GM12891 (cell line): ENCODE results near the gene EHD4.

ENCODE experiments used
- PAX5 ChIP-seq: IDR thresholded peaks from 2 replicates; pipeline ENCODE4 v1.6.1; 2011; ENCODE audit warnings: low read length, moderate library complexity, mild to moderate bottlenecking; ENCODE audit not compliant: insufficient read depth, severe bottlenecking
- POLR2A ChIP-seq: IDR thresholded peaks from 2 replicates; pipeline ENCODE4 v1.6.1; 2011; ENCODE audit warnings: low read depth, low read length, control low read depth
- POLR2AphosphoS5 ChIP-seq: IDR thresholded peaks from 2 replicates; pipeline ENCODE4 v1.6.1; 2011; ENCODE audit warnings: low read depth, low read length, control low read depth
- SPI1 ChIP-seq: IDR thresholded peaks from 2 replicates; pipeline ENCODE4 v1.6.1; 2011; ENCODE audit warnings: low read depth, low read length, control low read depth
- TAF1 ChIP-seq: IDR thresholded peaks from 2 replicates; pipeline ENCODE4 v1.6.1; 2011; ENCODE audit warnings: low read depth, low read length, control low read depth

- no peak for TF ChIP-seq POLR2AphosphoS5
- TF ChIP-seq TAF1, result no peak
- no peak for TF ChIP-seq POLR2A
- TF ChIP-seq PAX5, result no peak
- TF ChIP-seq SPI1, result no peak
Measured at GRCh38 chr15:41968701-41969100, 3.7 kb downstream of the EHD4 start.
